ENCODE results near the gene RNF157. TPM values are rescaled to one million over a fixed set of nuclear protein-coding genes. Genes with fewer than 3 reads are reported as not detected.

The RNF157 gene
- total and polyA plus RNA-seq, 2 of the 13 experiments (the other 11 are each of a cell fraction or from before 2014, with no cell fraction given): 0.44 to 1.5 TPM

DNA sequence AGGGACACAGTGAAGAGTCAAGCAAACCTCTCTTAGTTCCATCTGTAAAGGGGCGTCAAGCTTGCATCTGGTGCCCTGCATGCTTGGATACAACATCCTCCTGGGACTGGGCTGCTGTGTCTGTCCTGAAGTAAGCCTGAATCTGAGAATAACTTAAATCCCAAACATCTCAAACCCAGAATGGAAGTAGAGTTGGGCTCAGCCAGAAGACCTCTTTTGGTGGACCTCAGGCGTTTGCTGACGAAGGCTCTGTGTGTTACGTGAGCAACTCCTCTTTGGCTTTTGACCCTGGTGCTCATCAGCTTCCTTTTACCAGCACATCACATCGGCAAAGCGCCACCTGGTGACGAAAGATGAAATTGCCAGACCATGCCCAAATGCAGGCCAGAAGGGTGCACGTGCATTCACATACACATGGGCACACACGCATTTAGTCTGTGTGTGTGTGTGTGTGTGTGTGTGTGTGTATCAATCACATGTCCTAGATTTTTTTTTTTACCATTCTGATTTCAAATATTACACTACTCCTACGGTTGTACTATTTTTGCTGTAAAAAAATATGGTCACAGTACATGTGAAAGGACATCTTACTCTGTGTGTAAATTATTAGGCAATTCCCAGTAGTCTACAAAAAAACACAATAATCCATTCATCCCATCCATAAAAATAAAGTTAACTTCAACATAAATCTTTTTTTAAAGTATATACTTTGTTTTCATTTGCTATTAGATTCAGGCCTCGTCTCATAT is 58.1 kb downstream of the RNF157 start (continued):
- TF ChIP-seq ZNF546 (CRISPR knock-in tag; conservative IDR thresholded peaks at IDR 0.05): no peak
- peak; percentile 55; the same call in 1 of the 2 replicates for TF ChIP-seq FOXA3 (CRISPR knock-in tag; IDR thresholded peaks at IDR 0.05)
- TF ChIP-seq ZBTB21 (CRISPR knock-in tag; IDR thresholded peaks at IDR 0.05): peak; percentile 65; the same call in 1 of the 2 replicates
- TF ChIP-seq, protein P1, sequence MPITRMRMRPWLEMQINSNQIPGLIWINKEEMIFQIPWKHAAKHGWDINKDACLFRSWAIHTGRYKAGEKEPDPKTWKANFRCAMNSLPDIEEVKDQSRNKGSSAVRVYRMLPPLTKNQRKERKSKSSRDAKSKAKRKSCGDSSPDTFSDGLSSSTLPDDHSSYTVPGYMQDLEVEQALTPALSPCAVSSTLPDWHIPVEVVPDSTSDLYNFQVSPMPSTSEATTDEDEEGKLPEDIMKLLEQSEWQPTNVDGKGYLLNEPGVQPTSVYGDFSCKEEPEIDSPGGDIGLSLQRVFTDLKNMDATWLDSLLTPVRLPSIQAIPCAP (CRISPR knock-in tag; IDR thresholded peaks at IDR 0.05; ENCODE audit: low read depth): no peak
- 0 out of 2 replicates have a peak, but pooled peaks have one; percentile 50 for TF ChIP-seq SIX4 (CRISPR knock-in tag; IDR thresholded peaks at IDR 0.05)
- peak; percentile 60; the same call in 1 of the 2 replicates for TF ChIP-seq DNMT3B (CRISPR knock-in tag; conservative IDR thresholded peaks at IDR 0.05)
- TF ChIP-seq, protein P2, sequence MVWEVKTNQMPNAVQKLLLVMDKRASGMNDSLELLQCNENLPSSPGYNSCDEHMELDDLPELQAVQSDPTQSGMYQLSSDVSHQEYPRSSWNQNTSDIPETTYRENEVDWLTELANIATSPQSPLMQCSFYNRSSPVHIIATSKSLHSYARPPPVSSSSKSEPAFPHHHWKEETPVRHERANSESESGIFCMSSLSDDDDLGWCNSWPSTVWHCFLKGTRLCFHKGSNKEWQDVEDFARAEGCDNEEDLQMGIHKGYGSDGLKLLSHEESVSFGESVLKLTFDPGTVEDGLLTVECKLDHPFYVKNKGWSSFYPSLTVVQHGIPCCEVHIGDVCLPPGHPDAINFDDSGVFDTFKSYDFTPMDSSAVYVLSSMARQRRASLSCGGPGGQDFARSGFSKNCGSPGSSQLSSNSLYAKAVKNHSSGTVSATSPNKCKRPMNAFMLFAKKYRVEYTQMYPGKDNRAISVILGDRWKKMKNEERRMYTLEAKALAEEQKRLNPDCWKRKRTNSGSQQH (CRISPR knock-in tag; IDR thresholded peaks at IDR 0.05; ENCODE audit: low read depth): no peak
- peak; percentile 78 for TF ChIP-seq SALL1 (CRISPR knock-in tag; IDR thresholded peaks at IDR 0.05)
- TF ChIP-seq, protein P3, sequence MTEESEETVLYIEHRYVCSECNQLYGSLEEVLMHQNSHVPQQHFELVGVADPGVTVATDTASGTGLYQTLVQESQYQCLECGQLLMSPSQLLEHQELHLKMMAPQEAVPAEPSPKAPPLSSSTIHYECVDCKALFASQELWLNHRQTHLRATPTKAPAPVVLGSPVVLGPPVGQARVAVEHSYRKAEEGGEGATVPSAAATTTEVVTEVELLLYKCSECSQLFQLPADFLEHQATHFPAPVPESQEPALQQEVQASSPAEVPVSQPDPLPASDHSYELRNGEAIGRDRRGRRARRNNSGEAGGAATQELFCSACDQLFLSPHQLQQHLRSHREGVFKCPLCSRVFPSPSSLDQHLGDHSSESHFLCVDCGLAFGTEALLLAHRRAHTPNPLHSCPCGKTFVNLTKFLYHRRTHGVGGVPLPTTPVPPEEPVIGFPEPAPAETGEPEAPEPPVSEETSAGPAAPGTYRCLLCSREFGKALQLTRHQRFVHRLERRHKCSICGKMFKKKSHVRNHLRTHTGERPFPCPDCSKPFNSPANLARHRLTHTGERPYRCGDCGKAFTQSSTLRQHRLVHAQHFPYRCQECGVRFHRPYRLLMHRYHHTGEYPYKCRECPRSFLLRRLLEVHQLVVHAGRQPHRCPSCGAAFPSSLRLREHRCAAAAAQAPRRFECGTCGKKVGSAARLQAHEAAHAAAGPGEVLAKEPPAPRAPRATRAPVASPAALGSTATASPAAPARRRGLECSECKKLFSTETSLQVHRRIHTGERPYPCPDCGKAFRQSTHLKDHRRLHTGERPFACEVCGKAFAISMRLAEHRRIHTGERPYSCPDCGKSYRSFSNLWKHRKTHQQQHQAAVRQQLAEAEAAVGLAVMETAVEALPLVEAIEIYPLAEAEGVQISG (CRISPR knock-in tag; IDR thresholded peaks at IDR 0.05): 0 out of 2 replicates have a peak, but pooled peaks have one; percentile 39
- TF ChIP-seq, protein P4, sequence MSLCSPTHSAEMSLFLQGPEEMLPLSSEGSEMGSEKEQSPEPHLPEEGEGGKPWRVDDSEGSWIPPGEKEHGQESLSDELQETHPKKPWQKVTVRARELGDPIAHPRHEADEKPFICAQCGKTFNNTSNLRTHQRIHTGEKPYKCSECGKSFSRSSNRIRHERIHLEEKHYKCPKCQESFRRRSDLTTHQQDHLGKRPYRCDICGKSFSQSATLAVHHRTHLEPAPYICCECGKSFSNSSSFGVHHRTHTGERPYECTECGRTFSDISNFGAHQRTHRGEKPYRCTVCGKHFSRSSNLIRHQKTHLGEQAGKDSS (CRISPR knock-in tag; IDR thresholded peaks at IDR 0.05; ENCODE audit: borderline replicate concordance, low read depth): peak; percentile 56; the same call in 1 of the 2 replicates
- TF ChIP-seq, protein P5, sequence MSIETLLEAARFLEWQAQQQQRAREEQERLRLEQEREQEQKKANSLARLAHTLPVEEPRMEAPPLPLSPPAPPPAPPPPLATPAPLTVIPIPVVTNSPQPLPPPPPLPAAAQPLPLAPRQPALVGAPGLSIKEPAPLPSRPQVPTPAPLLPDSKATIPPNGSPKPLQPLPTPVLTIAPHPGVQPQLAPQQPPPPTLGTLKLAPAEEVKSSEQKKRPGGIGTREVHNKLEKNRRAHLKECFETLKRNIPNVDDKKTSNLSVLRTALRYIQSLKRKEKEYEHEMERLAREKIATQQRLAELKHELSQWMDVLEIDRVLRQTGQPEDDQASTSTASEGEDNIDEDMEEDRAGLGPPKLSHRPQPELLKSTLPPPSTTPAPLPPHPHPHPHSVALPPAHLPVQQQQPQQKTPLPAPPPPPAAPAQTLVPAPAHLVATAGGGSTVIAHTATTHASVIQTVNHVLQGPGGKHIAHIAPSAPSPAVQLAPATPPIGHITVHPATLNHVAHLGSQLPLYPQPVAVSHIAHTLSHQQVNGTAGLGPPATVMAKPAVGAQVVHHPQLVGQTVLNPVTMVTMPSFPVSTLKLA (IDR thresholded peaks at IDR 0.05): peak; percentile 82
- TF ChIP-seq IRX3 (CRISPR knock-in tag; IDR thresholded peaks at IDR 0.05; ENCODE audit: borderline replicate concordance, low read depth): no peak
- TF ChIP-seq DPF2 (CRISPR knock-in tag; IDR thresholded peaks at IDR 0.05; ENCODE audit: borderline replicate concordance, low read depth): no peak
- TF ChIP-seq ZNF333 (CRISPR knock-in tag; IDR thresholded peaks at IDR 0.05; ENCODE audit: borderline replicate concordance): no peak
- peak; percentile 85 for TF ChIP-seq XRCC5 (optimal IDR thresholded peaks at IDR 0.05; ENCODE audit: low read length)
- no peak for TF ChIP-seq PAX8 (CRISPR knock-in tag; IDR thresholded peaks at IDR 0.05; ENCODE audit: borderline replicate concordance)
- TF ChIP-seq BHLHE40 (IDR thresholded peaks at IDR 0.05; ENCODE audit: low read length): peak; percentile 98
- TF ChIP-seq, protein P6, sequence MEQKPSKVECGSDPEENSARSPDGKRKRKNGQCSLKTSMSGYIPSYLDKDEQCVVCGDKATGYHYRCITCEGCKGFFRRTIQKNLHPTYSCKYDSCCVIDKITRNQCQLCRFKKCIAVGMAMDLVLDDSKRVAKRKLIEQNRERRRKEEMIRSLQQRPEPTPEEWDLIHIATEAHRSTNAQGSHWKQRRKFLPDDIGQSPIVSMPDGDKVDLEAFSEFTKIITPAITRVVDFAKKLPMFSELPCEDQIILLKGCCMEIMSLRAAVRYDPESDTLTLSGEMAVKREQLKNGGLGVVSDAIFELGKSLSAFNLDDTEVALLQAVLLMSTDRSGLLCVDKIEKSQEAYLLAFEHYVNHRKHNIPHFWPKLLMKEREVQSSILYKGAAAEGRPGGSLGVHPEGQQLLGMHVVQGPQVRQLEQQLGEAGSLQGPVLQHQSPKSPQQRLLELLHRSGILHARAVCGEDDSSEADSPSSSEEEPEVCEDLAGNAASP (CRISPR knock-in tag; IDR thresholded peaks at IDR 0.05; ENCODE audit: borderline replicate concordance): 0 out of 2 replicates have a peak, but pooled peaks have one; percentile 63
- TF ChIP-seq ZNF670 (CRISPR knock-in tag; IDR thresholded peaks at IDR 0.05; ENCODE audit: borderline replicate concordance): 0 out of 2 replicates have a peak, but pooled peaks have one; percentile 30
- no peak for TF ChIP-seq NCOA5 (CRISPR knock-in tag; IDR thresholded peaks at IDR 0.05)
